HepG2 (cell line): ENCODE measurements around the gene RIPK3. TPM values are rescaled to one million over a fixed set of nuclear protein-coding genes. Genes with fewer than 3 reads are reported as not detected.

Source experiments
- ATAC-seq: fragments of 200-7000 bp; cut with Tn5 transposase; 3 replicates; pipeline ENCODE4 v1.9.1; 2020; ENCODE audit warnings: mild to moderate bottlenecking, moderate library complexity
- BruUV-seq: library from RNA; stranded (reverse); fragments of 400-500 nt; replicated peaks from 2 replicates; lab custom pipeline; 2021; lab: Mats Ljungman, UMichigan
- CTCF ChIA-PET: fragments of 300-600 bp; formaldehyde crosslinking; extraction: SDS; loops from one replicate; lab custom pipeline; 2021; ENCODE audit warnings: low total read pairs, inconsistent platforms, low intra/inter-chr PET ratio; lab: Yijun Ruan, JAX
- POLR2A ChIA-PET: fragments of 350-600 bp; sonication (Branson Sonifier 250); formaldehyde crosslinking; loops from one replicate; lab custom pipeline; 2020; ENCODE audit warnings: antibody characterized with exemption, inconsistent platforms; lab: Yijun Ruan, JAX
- DNase-seq: peaks from one replicate; pipeline ENCODE4 v3.0.0-alpha.2; 2015; ENCODE audit warnings: low spot score
- FAIRE-seq: peaks from 3 replicates; lab custom pipeline; 2011; peaks lifted over from hg19 to GRCh38; lab: Jason Lieb, UNC
- H2AFZ ChIP-seq: one replicate; pipeline ENCODE4 v1.6.1; 2011; ENCODE audit warnings: low read length, inconsistent platforms
- H3K27ac ChIP-seq: fragments of 300-600 bp; 3 replicates; pipeline ENCODE4 v1.8.0; 2011; ENCODE audit warnings: mixed run types, mild to moderate bottlenecking, mixed read lengths, low read length, inconsistent platforms; ENCODE audit not compliant: insufficient read depth; ENCODE audit errors: extremely low read length
- H3K27me3 ChIP-seq, 2 experiments: fragments of 200-600 bp in 1 of 2; 2 replicates in 1 of 2; 3 replicates in 1 of 2; pipeline versions ENCODE4 v1.6.0 to v1.8.0; 2011; ENCODE audit warnings: low read length in 2 of 2, mild to moderate bottlenecking in 2 of 2, moderate library complexity in 2 of 2, inconsistent platforms in 1 of 2; ENCODE audit not compliant: insufficient read depth in 2 of 2, control insufficient read depth in 1 of 2
- H3K36me3 ChIP-seq, 2 experiments: fragments of 200-600 bp in 1 of 2; replicated peaks in 1 of 2; 2 replicates in 1 of 2; 3 replicates in 1 of 2; pipeline versions ENCODE4 v1.5.1 to v1.8.0; 2011; ENCODE audit warnings: low read length in 2 of 2, inconsistent platforms in 1 of 2; ENCODE audit not compliant: insufficient read depth in 2 of 2, control insufficient read depth in 1 of 2
- H3K4me1 ChIP-seq: 2 replicates; pipeline ENCODE4 v1.5.1; 2012; ENCODE audit warnings: low read length, inconsistent platforms; ENCODE audit not compliant: insufficient read depth
- H3K4me2 ChIP-seq: 2 replicates; pipeline ENCODE4 v1.6.0; 2011; ENCODE audit warnings: low read depth, low read length, inconsistent platforms
- H3K4me3 ChIP-seq, 3 experiments: fragments of 200-600 bp in 1 of 3; sonication (generic), shearing (Covaris generic) in 1 of 3; replicated peaks in 1 of 3; 2 replicates each; pipeline ENCODE4 v1.5.1; 2011 to 2016; ENCODE audit warnings: low read length in 3 of 3, inconsistent platforms in 2 of 3, low read depth in 2 of 3, mild to moderate bottlenecking in 2 of 3, control low read depth in 1 of 3, mixed read lengths in 1 of 3; ENCODE audit not compliant: insufficient read depth in 1 of 3
- H3K79me2 ChIP-seq: one replicate; pipeline ENCODE4 v1.6.1; 2011; ENCODE audit warnings: low read length, inconsistent platforms; ENCODE audit not compliant: insufficient read depth
- H3K9ac ChIP-seq: 2 replicates; pipeline ENCODE4 v1.6.0; 2011; ENCODE audit warnings: mild to moderate bottlenecking, low read depth, low read length, inconsistent platforms; ENCODE audit not compliant: insufficient read depth
- H3K9me3 ChIP-seq: 2 replicates; pipeline ENCODE4 v1.5.1; 2012; ENCODE audit warnings: mild to moderate bottlenecking, low read length
- H4K20me1 ChIP-seq: 2 replicates; pipeline ENCODE4 v1.6.0; 2011; ENCODE audit warnings: inconsistent platforms, mild to moderate bottlenecking, low read length, moderate library complexity; ENCODE audit not compliant: insufficient read depth
- ERF ChIP-seq: IDR thresholded peaks from 2 replicates; pipeline ENCODE4 v1.6.1; 2018; ENCODE audit warnings: missing biosample characterization, missing genetic modification reagents
- FOXA3 ChIP-seq: IDR thresholded peaks from 2 replicates; pipeline ENCODE4 v1.6.1; 2016; ENCODE audit warnings: missing genetic modification reagents, missing compliant biosample characterization
- NR2C2 ChIP-seq: sonication (generic); formaldehyde crosslinking; IDR thresholded peaks from 2 replicates; pipeline ENCODE4 v1.4.0; 2020; ENCODE audit warnings: missing genetic modification reagents, mild to moderate bottlenecking, moderate library complexity, borderline replicate concordance
- SAFB2 ChIP-seq: sonication (generic); formaldehyde crosslinking; IDR thresholded peaks from 2 replicates; pipeline ENCODE4 v1.5.1; 2020; ENCODE audit warnings: missing genetic modification reagents, low read depth, mild to moderate bottlenecking, borderline replicate concordance
- SRSF9 ChIP-seq: fragments of 200-400 bp; formaldehyde crosslinking; IDR thresholded peaks from 2 replicates; pipeline ENCODE4 v1.6.1; 2018; ENCODE audit warnings: borderline replicate concordance, mild to moderate bottlenecking, low read depth, low read length; ENCODE audit not compliant: insufficient read depth, poor library complexity, severe bottlenecking
- TAF15 ChIP-seq: fragments of 200-400 bp; formaldehyde crosslinking; IDR thresholded peaks from one replicate; pipeline ENCODE4 v1.6.1; 2018; ENCODE audit warnings: mild to moderate bottlenecking, low read depth, low read length; ENCODE audit not compliant: poor library complexity, severe bottlenecking
- TBX2 ChIP-seq: sonication (generic); formaldehyde crosslinking; IDR thresholded peaks from 2 replicates; pipeline ENCODE4 v1.5.0; 2020; ENCODE audit warnings: missing genetic modification reagents, mild to moderate bottlenecking, borderline replicate concordance
- TCF12 ChIP-seq, 2 experiments: fragments of 450-650 bp in 1 of 2; sonication (generic) in 1 of 2; formaldehyde crosslinking in 1 of 2; IDR thresholded peaks; 2 replicates each; pipeline versions ENCODE4 v1.6.1 to v1.8.0; 2017 to 2022; ENCODE audit warnings: antibody characterized with exemption in 1 of 2, mild to moderate bottlenecking in 1 of 2, missing genetic modification reagents in 1 of 2, moderate library complexity in 1 of 2
- ZHX1 ChIP-seq: sonication (generic); formaldehyde crosslinking; IDR thresholded peaks from 2 replicates; pipeline ENCODE4 v1.8.1; 2022; ENCODE audit warnings: low read depth, mild to moderate bottlenecking, missing genetic modification reagents
- ZNF205 ChIP-seq: IDR thresholded peaks from 2 replicates; pipeline ENCODE4 v1.6.1; 2018; ENCODE audit warnings: missing biosample characterization, missing genetic modification reagents
- ZNF292 ChIP-seq: sonication (generic); formaldehyde crosslinking; IDR thresholded peaks from 2 replicates; pipeline ENCODE4 v1.8.1; 2022; ENCODE audit warnings: mild to moderate bottlenecking, low read depth, missing genetic modification reagents, borderline replicate concordance
- ZNF446 ChIP-seq: sonication (generic); formaldehyde crosslinking; IDR thresholded peaks from 2 replicates; pipeline ENCODE4 v1.5.0; 2020; ENCODE audit warnings: mild to moderate bottlenecking, missing genetic modification reagents
- WGBS: methylation state at CpG from one replicate; pipeline ENCODE4 v1.1.6; 2017; ENCODE audit warnings: low lambda C conversion rate; 5-methylcytosine and 5-hydroxymethylcytosine counted together
- in situ Hi-C: cut with HindIII; loops from 2 replicates; pipeline ENCODE4 v1.10.0; 2017; ENCODE audit warnings: low pct_unique_long_range_greater_than_20kb; ENCODE audit not compliant: extremely low pct_ligation_motif_present
- intact Hi-C: fragments of 100-400 bp; cut with micrococcal nuclease; formaldehyde crosslinking; loops from one replicate; pipeline ENCODE4 v1.10.0; 2022; ENCODE audit not compliant: unreplicated experiment
- polyA plus RNA-seq, 8 experiments: library from polyadenylated mRNA; depleted of rRNA in 3 of 8; stranded (reverse) in 7 of 8; unstranded in 1 of 8; fragments of >200 nt; fragmentation: Illumina TruSeq in 4 of 8; extraction: Trizol in 4 of 8; gene quantifications; 2 replicates each; pipeline versions ENCODE4 v1.2.1 to v1.2.3, GENCODE V29; 2011 to 2016; ENCODE audit warnings: low read depth in 4 of 8, missing spikeins in 1 of 8, mixed read lengths in 1 of 8; ENCODE audit not compliant: insufficient read depth in 1 of 8
- total RNA-seq, 5 experiments: library from RNA; depleted of rRNA; stranded (reverse); fragments of >200 nt; fragmentation: Illumina TruSeq; extraction: Trizol; gene quantifications; 2 replicates each; pipeline ENCODE4 v1.2.3, GENCODE V29; 2016; ENCODE audit warnings: low read depth in 1 of 5
- TF ChIP-seq, protein P1 (sequence below): sonication (generic); formaldehyde crosslinking; IDR thresholded peaks from 2 replicates; pipeline ENCODE4 v1.5.1; 2020; ENCODE audit warnings: mild to moderate bottlenecking, missing genetic modification reagents, moderate library complexity
- TF ChIP-seq, protein P2 (sequence below): sonication (generic); formaldehyde crosslinking; IDR thresholded peaks from 2 replicates; pipeline ENCODE4; 2020; ENCODE audit warnings: missing genetic modification reagents, mild to moderate bottlenecking, borderline replicate concordance

The RIPK3 gene
- total and polyA plus RNA-seq, 2 of the 13 experiments (the other 11 are each of a cell fraction or from before 2014, with no cell fraction given), result not detected

- H4K20me1 ChIP-seq, result no peaks in the 10 kb centered on the region
- in situ Hi-C loops, result loop anchor here (5.0 kb wide), 1 partner anchor 64 kb away; no protein-coding TSS in a partner anchor
- ChIA-PET POLR2A (interaction anchor here (1.0 to 1.4 kb wide), 2 partner anchors 61 to 63 kb away, joined by 3 to 7 read pairs; partner anchors contain the start of genes CBLN3 and KHNYN), CTCF (interaction anchor here (4.7 to 7.9 kb wide), 2 partner anchors 44 to 65 kb away, joined by 72 to 295 read pairs; partner anchors contain the start of genes CBLN3 and KHNYN)
- intact Hi-C loops, result loop anchor here (5.0 kb wide), 1 partner anchor 194 kb away; no protein-coding TSS in a partner anchor
- H3K4me1 ChIP-seq, result peaks cover 32% of the 10 kb centered on the region
- H3K27ac ChIP-seq, result no peak overlapping the region
- H3K9me3 ChIP-seq, result no peaks in the 10 kb centered on the region
- H3K4me3 ChIP-seq, result peak overlapping the region in 1 of 3 experiments; percentile 29; a peak in 1 of 6 replicates
- no peak overlapping the region for H3K9ac ChIP-seq
- DNase-seq (no peak), FAIRE-seq (no peak), ATAC-seq (no peak)
- BruUV-seq, result no TSS peak
- peaks cover 23 to 55% of the 10 kb centered on the region in 2 experiments for H3K27me3 ChIP-seq
- H3K4me2 ChIP-seq, result 0 out of 2 replicates have a peak overlapping the region, but pooled peaks have one; percentile 5
- H3K79me2 ChIP-seq, result no peaks in the 10 kb centered on the region
- no peak overlapping the region for H2AFZ ChIP-seq
- 43% methylated on average over 43 of the region's 52 CpGs for WGBS
- H3K36me3 ChIP-seq, result no peaks in the 10 kb centered on the region
- TF ChIP-seq NR2C2 (0 out of 2 replicates have a peak, but pooled peaks have one; percentile 11), SRSF9 (no peak), TAF15 (no peak), FOXA3 (CRISPR knock-in tag) (no peak), ERF (CRISPR knock-in tag) (no peak), ZHX1 (CRISPR knock-in tag) (0 out of 2 replicates have a peak, but pooled peaks have one; percentile 32), ZNF292 (CRISPR knock-in tag) (0 out of 2 replicates have a peak, but pooled peaks have one; percentile 2), TBX2 (CRISPR knock-in tag) (0 out of 2 replicates have a peak, but pooled peaks have one; percentile 19), ZNF446 (peak; percentile 69; the same call in 1 of the 2 replicates), TCF12 (IDR thresholded peaks at IDR 0.05) (no peak), TCF12 (CRISPR knock-in tag; IDR thresholded peaks at IDR 0.05) (no peak), ZNF205 (CRISPR knock-in tag) (no peak), SAFB2 (CRISPR knock-in tag) (0 out of 2 replicates have a peak, but pooled peaks have one; percentile 49)
- TF ChIP-seq, protein P1, sequence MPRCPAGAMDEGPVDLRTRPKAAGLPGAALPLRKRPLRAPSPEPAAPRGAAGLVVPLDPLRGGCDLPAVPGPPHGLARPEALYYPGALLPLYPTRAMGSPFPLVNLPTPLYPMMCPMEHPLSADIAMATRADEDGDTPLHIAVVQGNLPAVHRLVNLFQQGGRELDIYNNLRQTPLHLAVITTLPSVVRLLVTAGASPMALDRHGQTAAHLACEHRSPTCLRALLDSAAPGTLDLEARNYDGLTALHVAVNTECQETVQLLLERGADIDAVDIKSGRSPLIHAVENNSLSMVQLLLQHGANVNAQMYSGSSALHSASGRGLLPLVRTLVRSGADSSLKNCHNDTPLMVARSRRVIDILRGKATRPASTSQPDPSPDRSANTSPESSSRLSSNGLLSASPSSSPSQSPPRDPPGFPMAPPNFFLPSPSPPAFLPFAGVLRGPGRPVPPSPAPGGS (CRISPR knock-in tag), result no peak
- TF ChIP-seq, protein P2, sequence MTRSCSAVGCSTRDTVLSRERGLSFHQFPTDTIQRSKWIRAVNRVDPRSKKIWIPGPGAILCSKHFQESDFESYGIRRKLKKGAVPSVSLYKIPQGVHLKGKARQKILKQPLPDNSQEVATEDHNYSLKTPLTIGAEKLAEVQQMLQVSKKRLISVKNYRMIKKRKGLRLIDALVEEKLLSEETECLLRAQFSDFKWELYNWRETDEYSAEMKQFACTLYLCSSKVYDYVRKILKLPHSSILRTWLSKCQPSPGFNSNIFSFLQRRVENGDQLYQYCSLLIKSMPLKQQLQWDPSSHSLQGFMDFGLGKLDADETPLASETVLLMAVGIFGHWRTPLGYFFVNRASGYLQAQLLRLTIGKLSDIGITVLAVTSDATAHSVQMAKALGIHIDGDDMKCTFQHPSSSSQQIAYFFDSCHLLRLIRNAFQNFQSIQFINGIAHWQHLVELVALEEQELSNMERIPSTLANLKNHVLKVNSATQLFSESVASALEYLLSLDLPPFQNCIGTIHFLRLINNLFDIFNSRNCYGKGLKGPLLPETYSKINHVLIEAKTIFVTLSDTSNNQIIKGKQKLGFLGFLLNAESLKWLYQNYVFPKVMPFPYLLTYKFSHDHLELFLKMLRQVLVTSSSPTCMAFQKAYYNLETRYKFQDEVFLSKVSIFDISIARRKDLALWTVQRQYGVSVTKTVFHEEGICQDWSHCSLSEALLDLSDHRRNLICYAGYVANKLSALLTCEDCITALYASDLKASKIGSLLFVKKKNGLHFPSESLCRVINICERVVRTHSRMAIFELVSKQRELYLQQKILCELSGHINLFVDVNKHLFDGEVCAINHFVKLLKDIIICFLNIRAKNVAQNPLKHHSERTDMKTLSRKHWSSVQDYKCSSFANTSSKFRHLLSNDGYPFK (CRISPR knock-in tag), result no peak
Observed at GRCh38 chr14:24368562-24369252, 28.9 kb upstream of the RIPK3 start.
